Osteoblast (primary cell): ENCODE results near the gene PHACTR1. TPM values are rescaled to one million over a fixed set of nuclear protein-coding genes. Genes with fewer than 3 reads are reported as not detected.

Experiments
- DNase-seq: peaks from one replicate; pipeline ENCODE4 v3.0.0; 2011; ENCODE audit warnings: low spot score, mixed read lengths; ENCODE audit not compliant: insufficient read length; ENCODE audit errors: missing footprints
- H2AFZ ChIP-seq: 2 replicates; pipeline ENCODE4 v1.6.0; 2011; ENCODE audit warnings: mild to moderate bottlenecking, low read length
- H3K27ac ChIP-seq: 2 replicates; pipeline ENCODE4 v1.5.1; 2011; ENCODE audit warnings: mild to moderate bottlenecking, low read depth, low read length, moderate library complexity
- H3K27me3 ChIP-seq: 2 replicates; pipeline ENCODE4 v1.6.0; 2012; ENCODE audit warnings: mild to moderate bottlenecking, control low read depth, inconsistent platforms, low read length, moderate library complexity; ENCODE audit not compliant: insufficient read depth
- H3K36me3 ChIP-seq: 2 replicates; pipeline ENCODE4 v1.5.1; 2011; ENCODE audit warnings: mild to moderate bottlenecking, low read length, control low read depth, moderate library complexity; ENCODE audit not compliant: insufficient read depth
- H3K4me1 ChIP-seq: 2 replicates; pipeline ENCODE4 v1.5.1; 2011; ENCODE audit warnings: mild to moderate bottlenecking, low read length, control low read depth, moderate library complexity; ENCODE audit not compliant: insufficient read depth
- H3K4me2 ChIP-seq: 2 replicates; pipeline ENCODE4 v1.6.0; 2011; ENCODE audit warnings: mild to moderate bottlenecking, low read length; ENCODE audit not compliant: insufficient read depth
- H3K4me3 ChIP-seq: fragments of 200-600 bp; sonication (generic); 3 replicates; pipeline ENCODE4 v1.5.1; 2012; ENCODE audit warnings: mild to moderate bottlenecking, low read length, inconsistent platforms; ENCODE audit not compliant: insufficient read depth
- H3K79me2 ChIP-seq: 2 replicates; pipeline ENCODE4 v1.6.0; 2012; ENCODE audit warnings: mild to moderate bottlenecking, low read length, control low read depth, inconsistent platforms; ENCODE audit not compliant: insufficient read depth
- H3K9me3 ChIP-seq: 2 replicates; pipeline ENCODE4 v1.5.1; 2011; ENCODE audit warnings: low read depth, low read length, control low read depth
- H4K20me1 ChIP-seq: 2 replicates; pipeline ENCODE4 v1.6.0; 2012; ENCODE audit warnings: mild to moderate bottlenecking, low read length, control low read depth; ENCODE audit not compliant: insufficient read depth
- CTCF ChIP-seq: IDR thresholded peaks from 2 replicates; pipeline ENCODE4 v1.5.1; 2011; ENCODE audit warnings: mild to moderate bottlenecking, low read depth, low read length, moderate library complexity; ENCODE audit errors: extremely low read depth
- total RNA-seq: library from RNA; depleted of rRNA; stranded (reverse); fragments of >200 nt; gene quantifications from 2 replicates; pipeline ENCODE4 v1.2.3, GENCODE V29; 2012

Gene PHACTR1
- total RNA-seq, 1 donor: 0.36 TPM

GRCh38 chr6:13146442-13146841 is 429.9 kb downstream of the PHACTR1 start:
- Histone ChIP-seq H3K4me1 (no peaks in the 10 kb centered on the region), H3K79me2 (no peaks in the 10 kb centered on the region), H3K27me3 (no peaks in the 10 kb centered on the region), H3K4me2 (no peak overlapping the region), H3K27ac (no peak overlapping the region), H3K9me3 (no peaks in the 10 kb centered on the region), H3K4me3 (no peak overlapping the region), H2AFZ (no peak overlapping the region), H3K36me3 (no peaks in the 10 kb centered on the region), H4K20me1 (no peaks in the 10 kb centered on the region)
- no peak for TF ChIP-seq CTCF
- no peak for DNase-seq

DNA sequence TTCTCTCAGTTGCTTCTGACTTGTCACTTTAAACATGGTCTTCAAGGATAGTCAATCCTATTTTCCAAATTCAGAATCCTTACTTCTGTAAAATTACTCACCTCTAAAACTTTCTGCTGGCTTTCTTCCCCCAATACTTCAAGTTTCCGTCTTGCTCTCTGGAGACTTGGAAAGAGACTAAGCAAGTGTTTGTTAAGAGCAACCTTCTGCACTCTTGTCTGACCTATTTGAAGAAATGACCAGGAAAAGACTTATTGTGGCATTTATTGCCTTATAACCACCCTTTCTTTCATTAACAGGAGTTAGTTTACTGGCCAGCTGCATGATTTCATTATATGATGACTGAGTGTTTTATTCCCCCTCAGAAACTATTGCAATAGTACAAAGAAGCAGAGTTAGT is 430.8 kb downstream of the PHACTR1 start:
- no peak for DNase-seq
- Histone ChIP-seq H2AFZ (no peak overlapping the region), H3K4me3 (no peak overlapping the region), H3K79me2 (no peaks in the 10 kb centered on the region), H3K4me2 (no peak overlapping the region), H3K27me3 (no peaks in the 10 kb centered on the region), H3K27ac (no peak overlapping the region), H3K9me3 (no peaks in the 10 kb centered on the region), H3K36me3 (no peaks in the 10 kb centered on the region), H3K4me1 (no peaks in the 10 kb centered on the region), H4K20me1 (no peaks in the 10 kb centered on the region)
- no peak for TF ChIP-seq CTCF

DNA sequence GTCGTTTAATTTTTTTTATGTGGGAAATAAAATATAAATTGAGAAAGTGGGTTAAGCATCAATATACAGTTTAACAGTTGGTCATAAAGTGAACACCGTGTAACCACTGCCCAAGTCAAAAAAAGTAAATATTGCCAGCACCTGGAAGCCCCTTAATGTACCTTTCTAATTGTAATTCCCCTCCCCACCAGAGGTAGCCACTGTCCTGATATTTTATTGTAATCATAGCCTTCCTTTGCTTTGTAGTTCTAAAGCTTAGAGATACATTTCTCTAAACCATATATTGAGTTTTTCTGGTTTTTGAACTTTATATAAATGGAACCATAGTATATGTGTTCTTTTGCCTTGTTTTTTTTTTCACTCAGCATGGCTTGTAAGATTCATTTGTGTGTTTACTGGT is 431.2 kb downstream of the PHACTR1 start:
- TF ChIP-seq CTCF: no peak
- DNase-seq: no peak
- no peaks in the 10 kb centered on the region for H3K36me3 ChIP-seq
- H3K27ac ChIP-seq: no peak overlapping the region
- no peak overlapping the region for H3K4me2 ChIP-seq
- no peaks in the 10 kb centered on the region for H3K9me3 ChIP-seq
- H3K4me1 ChIP-seq: no peaks in the 10 kb centered on the region
- no peak overlapping the region for H3K4me3 ChIP-seq
- H4K20me1 ChIP-seq: no peaks in the 10 kb centered on the region
- H3K27me3 ChIP-seq: no peaks in the 10 kb centered on the region
- H2AFZ ChIP-seq: no peak overlapping the region
- H3K79me2 ChIP-seq: no peaks in the 10 kb centered on the region

DNA sequence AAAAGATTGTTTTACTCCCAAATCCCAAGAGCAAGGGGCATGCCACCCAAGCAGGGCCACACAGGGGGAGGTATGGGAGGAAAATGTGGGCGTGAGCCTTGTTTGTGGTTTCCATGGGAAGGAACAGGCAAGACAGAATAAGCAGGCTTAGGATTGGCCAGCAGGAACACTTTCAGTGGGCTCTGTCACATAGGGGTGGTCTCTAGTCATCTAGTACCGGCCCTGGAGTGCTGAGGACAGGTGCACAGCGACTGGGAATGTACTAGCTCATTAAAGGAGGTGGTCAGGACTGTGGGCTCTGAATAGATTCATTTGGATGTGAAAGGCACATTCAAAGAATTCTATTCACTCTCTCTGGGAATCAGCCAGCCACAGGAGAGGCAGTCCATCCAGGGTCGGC is 436.2 kb downstream of the PHACTR1 start:
- H3K79me2 ChIP-seq: no peaks in the 10 kb centered on the region
- H3K27ac ChIP-seq: no peak overlapping the region
- DNase-seq: no peak
- no peaks in the 10 kb centered on the region for H3K36me3 ChIP-seq
- H3K4me2 ChIP-seq: no peak overlapping the region
- no peaks in the 10 kb centered on the region for H3K4me1 ChIP-seq
- H3K4me3 ChIP-seq: no peak overlapping the region
- no peak for TF ChIP-seq CTCF
- H4K20me1 ChIP-seq: no peaks in the 10 kb centered on the region
- no peaks in the 10 kb centered on the region for H3K27me3 ChIP-seq
- no peaks in the 10 kb centered on the region for H3K9me3 ChIP-seq
- no peak overlapping the region for H2AFZ ChIP-seq
